GM04503 (cell line): Measurements from ENCODE around the gene PHETA1.

Source experiments
- DNase-seq: peaks from one replicate; pipeline ENCODE4 v3.0.0-alpha.2; 2012; ENCODE audit warnings: low read depth

Gene PHETA1

GRCh38 chr12:111320258-111321050, 48.4 kb downstream of the PHETA1 start:
- no peak for DNase-seq

DNA sequence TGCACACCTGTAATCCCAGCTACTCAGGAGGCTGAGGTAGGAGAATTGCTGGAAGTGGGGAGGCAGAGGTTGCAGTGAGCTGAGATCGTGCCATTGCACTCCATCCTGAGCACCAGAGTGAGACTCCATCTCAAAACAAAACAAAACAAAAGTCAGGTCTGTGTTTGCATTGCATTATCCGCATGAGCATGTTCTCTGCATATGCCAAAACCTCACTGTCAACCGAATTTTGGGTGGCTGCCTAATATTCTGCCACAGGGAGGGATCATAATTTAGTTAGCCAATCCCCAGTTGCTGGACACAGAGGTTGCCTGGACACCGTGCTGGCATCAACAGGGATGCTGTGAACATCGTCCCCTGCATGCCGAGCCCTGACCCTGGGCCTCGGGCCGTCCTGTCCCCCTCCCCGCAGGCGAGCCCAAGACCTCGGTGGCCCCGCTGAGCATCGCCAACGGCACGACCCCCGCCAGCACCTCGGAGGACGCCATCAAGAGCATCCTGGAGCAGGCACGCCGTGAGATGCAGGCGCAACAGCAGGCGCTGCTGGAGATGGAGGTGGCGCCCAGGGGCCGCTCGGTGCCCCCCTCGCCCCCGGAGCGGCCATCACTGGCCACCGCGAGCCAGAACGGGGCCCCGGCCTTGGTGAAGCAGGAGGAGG, 49.2 kb downstream of the PHETA1 start:
- DNase-seq, result no peak

GRCh38 chr12:111318450-111318849, 50.4 kb downstream of the PHETA1 start:
- DNase-seq, result no peak

- no peak for DNase-seq
These were observed 52.2 kb downstream of the PHETA1 start for GRCh38 chr12:111316671-111317070.

DNA sequence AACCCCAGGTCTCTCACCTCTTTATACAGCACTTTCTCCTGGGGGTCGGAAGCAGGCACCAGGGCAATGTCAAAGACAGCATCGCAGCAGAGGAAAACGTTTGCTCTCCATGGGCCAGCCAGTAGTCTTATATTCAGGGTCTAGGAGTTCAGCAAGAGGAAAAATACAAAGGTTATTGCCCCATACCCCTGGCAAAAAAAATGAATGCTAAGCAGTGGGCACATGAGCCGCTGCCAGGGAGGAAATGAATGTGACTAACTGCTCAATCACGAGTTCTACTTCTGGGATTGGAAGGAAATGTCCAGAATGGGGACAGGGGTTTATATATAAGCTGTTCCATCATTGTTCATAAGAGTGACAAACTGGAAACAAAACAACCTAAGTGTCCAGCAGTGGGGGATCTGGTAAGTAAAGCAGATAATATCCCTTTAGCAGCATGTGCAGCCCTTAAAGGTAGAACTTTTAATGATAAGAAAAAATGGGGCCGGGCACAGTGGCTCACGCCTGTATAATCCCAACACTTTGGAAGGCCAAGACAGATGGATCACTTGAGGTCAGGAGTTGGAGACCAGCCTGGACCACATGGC, 53.8 kb downstream of the PHETA1 start:
- DNase-seq, result no peak

GRCh38 chr12:111313833-111314259, 55.0 kb downstream of the PHETA1 start:
- no peak for DNase-seq

DNA sequence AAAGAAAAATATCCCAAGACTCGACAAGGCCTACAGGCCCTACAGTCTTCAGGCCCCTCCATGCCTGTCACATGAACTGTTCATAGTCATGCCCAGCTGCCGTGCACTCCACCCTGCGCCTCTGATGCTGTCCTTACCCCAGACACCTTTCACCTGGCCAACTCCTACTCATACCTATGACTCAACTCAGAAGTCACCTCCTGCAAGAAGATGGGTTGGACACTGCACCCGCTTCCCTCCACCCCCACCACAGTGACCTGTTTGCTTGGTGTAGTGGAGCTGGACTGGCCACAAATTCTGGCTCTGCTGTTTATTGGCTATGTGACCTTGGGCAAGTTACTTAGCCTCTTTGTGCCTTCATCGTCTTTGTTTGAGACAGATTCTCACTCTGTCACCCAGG, 56.2 kb downstream of the PHETA1 start:
- DNase-seq, result no peak

GRCh38 chr12:111312016-111312415, 56.9 kb downstream of the PHETA1 start:
- no peak for DNase-seq

DNA sequence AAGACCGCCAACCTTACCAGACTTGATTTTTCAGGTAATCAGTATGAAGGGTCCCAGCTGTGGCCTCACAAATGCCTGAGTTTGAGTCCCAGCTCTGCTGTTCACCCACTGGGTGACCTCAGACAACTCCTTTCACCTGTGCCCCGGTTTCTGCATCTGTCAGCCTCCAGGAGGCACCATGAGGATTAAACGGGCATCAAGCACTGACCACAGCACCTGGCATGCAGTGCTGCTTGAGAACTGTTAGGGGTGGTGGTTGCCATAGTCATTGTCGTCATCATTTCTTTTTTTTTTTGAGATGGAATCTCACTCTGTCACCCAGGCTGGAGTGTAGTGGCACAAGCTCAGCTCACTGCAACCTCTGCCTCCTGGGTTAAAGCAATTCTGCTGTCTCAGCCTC, 57.9 kb downstream of the PHETA1 start:
- DNase-seq, result no peak
